Transverse colon (tissue), 4 donors: ENCODE measurements around the gene RFX2.

Experiments used
- POLR2AphosphoS5 ChIP-seq, 3 donors: sonication (generic); formaldehyde crosslinking; IDR thresholded peaks; one replicate each; pipeline ENCODE4 v1.6.1; 2016; ENCODE audit warnings: antibody characterized with exemption in 3 of 3
- TF ChIP-seq, protein P1 (sequence below), 5 experiments: fragments of 200-600 bp in 3 of 5; fragments of 450-650 bp in 2 of 5; sonication (generic) in 3 of 5; IDR thresholded peaks; 1 replicate in 2 of 5; 2 replicates in 3 of 5; pipeline ENCODE4 v1.5.1; 2016 to 2017; ENCODE audit warnings: antibody characterized with exemption in 5 of 5, inconsistent platforms in 3 of 5, mild to moderate bottlenecking in 2 of 5, moderate library complexity in 1 of 5

DNA sequence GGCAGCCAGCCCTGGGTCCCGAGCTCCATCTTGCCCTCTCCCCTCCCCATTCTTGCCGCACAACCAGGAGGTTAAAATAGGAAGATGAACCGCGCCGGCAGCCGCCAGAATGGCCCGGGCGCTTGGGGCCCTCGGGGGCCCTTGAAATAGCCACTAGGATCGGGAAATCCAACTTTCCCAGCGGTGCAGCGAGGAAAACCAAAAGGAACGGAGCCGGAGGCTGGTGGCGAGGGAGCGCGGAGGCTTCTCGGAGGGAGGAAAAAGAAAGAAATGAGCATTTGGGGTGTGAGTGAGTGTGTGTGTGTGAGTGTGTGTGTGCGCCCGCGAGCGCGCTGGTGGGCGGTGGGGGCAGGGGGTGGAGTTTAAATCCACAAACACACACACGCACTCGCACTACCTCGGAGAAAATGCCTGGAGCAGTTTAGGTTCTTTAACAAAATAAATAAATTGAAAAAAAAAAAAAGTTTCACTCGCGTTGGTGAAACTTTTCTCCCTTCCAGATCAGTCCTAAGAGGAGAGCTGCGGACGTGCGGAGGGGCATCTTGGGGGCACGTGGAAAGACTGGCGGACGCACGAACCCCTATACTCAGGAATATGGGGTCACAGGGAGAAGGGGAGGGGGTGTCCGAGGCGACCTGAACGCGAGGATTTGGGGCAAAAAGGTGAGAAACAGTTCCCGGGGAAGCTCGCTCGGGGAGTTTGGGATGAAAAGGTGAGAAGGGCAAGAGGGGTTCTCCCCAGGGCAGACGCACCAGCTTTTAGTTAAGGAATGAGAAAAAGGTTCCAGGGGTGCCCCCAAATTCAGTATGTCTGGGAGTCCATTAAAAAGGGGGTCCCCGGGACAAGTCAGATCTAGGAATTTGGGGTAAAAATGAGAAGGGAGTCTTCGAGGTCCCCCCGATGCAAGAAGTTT is 1.3 kb downstream of the RFX2 start:
- TF ChIP-seq, protein P1, sequence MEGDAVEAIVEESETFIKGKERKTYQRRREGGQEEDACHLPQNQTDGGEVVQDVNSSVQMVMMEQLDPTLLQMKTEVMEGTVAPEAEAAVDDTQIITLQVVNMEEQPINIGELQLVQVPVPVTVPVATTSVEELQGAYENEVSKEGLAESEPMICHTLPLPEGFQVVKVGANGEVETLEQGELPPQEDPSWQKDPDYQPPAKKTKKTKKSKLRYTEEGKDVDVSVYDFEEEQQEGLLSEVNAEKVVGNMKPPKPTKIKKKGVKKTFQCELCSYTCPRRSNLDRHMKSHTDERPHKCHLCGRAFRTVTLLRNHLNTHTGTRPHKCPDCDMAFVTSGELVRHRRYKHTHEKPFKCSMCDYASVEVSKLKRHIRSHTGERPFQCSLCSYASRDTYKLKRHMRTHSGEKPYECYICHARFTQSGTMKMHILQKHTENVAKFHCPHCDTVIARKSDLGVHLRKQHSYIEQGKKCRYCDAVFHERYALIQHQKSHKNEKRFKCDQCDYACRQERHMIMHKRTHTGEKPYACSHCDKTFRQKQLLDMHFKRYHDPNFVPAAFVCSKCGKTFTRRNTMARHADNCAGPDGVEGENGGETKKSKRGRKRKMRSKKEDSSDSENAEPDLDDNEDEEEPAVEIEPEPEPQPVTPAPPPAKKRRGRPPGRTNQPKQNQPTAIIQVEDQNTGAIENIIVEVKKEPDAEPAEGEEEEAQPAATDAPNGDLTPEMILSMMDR (IDR thresholded peaks at IDR 0.05): peak in 1 of 5 experiments; percentile 15
- TF ChIP-seq POLR2AphosphoS5 (IDR thresholded peaks at IDR 0.05): peak; percentile 55 to 75 (median 63)
